Muscle of arm (tissue), 12 donors: Measurements from ENCODE around the gene ZNF775. TPM values are rescaled to one million over a fixed set of nuclear protein-coding genes. Genes with fewer than 3 reads are reported as not detected.

Experiments
- DNase-seq: peaks from one replicate; pipeline ENCODE4 v3.0.0-alpha.2; 2013
- polyA plus RNA-seq, 12 donors: library from polyadenylated mRNA; unstranded; fragments of 120-200 nt; gene quantifications; one replicate each; pipeline ENCODE4 v1.2.1, GENCODE V29; 2013; ENCODE audit not compliant: insufficient read length in 12 of 12

ZNF775 gene
- polyA plus RNA-seq, 12 donors = 3.4 to 9.4 (median 5.1) TPM; not detected in 1

- peak; percentile 89 for DNase-seq
Observed at GRCh38 chr7:150368096-150368883, 10.8 kb upstream of the ZNF775 start, which contains the start of gene REPIN1. REPIN1 (plus strand) TSS chr7:150368822; CDS start chr7:150369712, 890 bp downstream.

- DNase-seq = peak; percentile 36
Observed at GRCh38 chr7:150368884-150369747, 10.0 kb upstream of the ZNF775 start.

GRCh38 chr7:150369748-150370501, 9.2 kb upstream of the ZNF775 start:
- DNase-seq = no peak

GRCh38 chr7:150370612-150371071, 8.5 kb upstream of the ZNF775 start:
- DNase-seq = no peak

GRCh38 chr7:150371131-150371995, 7.8 kb upstream of the ZNF775 start:
- DNase-seq = no peak

- DNase-seq = no peak
Observed at GRCh38 chr7:150371996-150372270, 7.2 kb upstream of the ZNF775 start.

- no peak for DNase-seq
Observed at GRCh38 chr7:150372271-150373048, 6.7 kb upstream of the ZNF775 start.

- DNase-seq = no peak
Observed at GRCh38 chr7:150373049-150373801, 5.9 kb upstream of the ZNF775 start.

- DNase-seq = no peak
Observed at GRCh38 chr7:150374026-150374425, 5.1 kb upstream of the ZNF775 start.

- no peak for DNase-seq
Observed at GRCh38 chr7:150374472-150374871, 4.7 kb upstream of the ZNF775 start.

- DNase-seq = no peak
Observed at GRCh38 chr7:150375662-150376521, 3.2 kb upstream of the ZNF775 start.

- no peak for DNase-seq
Observed at GRCh38 chr7:150376560-150376959, 2.6 kb upstream of the ZNF775 start.

GRCh38 chr7:150377196-150377595, 1.9 kb upstream of the ZNF775 start:
- no peak for DNase-seq

GRCh38 chr7:150377635-150378034, 1.5 kb upstream of the ZNF775 start:
- no peak for DNase-seq

GRCh38 chr7:150378115-150378852, 846 bp upstream of the ZNF775 start:
- peak; percentile 31 for DNase-seq

GRCh38 chr7:150379441-150380379, 580 bp downstream of the ZNF775 start:
- DNase-seq = no peak

GRCh38 chr7:150380463-150380862, 1.3 kb downstream of the ZNF775 start:
- no peak for DNase-seq
